Coronary artery (tissue), 2 donors: ENCODE data around the gene SH3BGR.
A peak's percentile ranks its signal among the peaks of the same experiment; 100 is the strongest.

Source experiments
- DNase-seq: peaks from one replicate; pipeline ENCODE4 v3.0.0-alpha.2; 2017; ENCODE audit warnings: low spot score
- H3K27ac ChIP-seq, 2 donors: fragments of 200-600 bp; sonication (generic); one replicate each; pipeline ENCODE4 v1.5.1; 2016 to 2019
- H3K4me3 ChIP-seq: fragments of 200-600 bp; sonication (generic); 2 replicates; pipeline ENCODE4 v1.5.1; 2016; ENCODE audit warnings: mild to moderate bottlenecking, moderate library complexity
- CTCF ChIP-seq: fragments of 200-600 bp; sonication (generic); IDR thresholded peaks from one replicate; pipeline ENCODE4 v1.5.1; 2019; ENCODE audit warnings: antibody characterized with exemption

The SH3BGR gene

GRCh38 chr21:39447264-39447663 is 4.5 kb upstream of the SH3BGR start:
- no peak overlapping the region for H3K4me3 ChIP-seq
- TF ChIP-seq CTCF = no peak
- no peak for DNase-seq
- H3K27ac ChIP-seq = no peak overlapping the region

GRCh38 chr21:39452207-39452969 is 618 bp downstream of the SH3BGR start:
- Histone ChIP-seq H3K4me3 (peak overlapping the region; percentile 68), H3K27ac (peak overlapping the region; percentile 86 to 89)
- no peak for TF ChIP-seq CTCF
- DNase-seq = no peak

- TF ChIP-seq CTCF = no peak
- peak overlapping the region; percentile 68 for H3K4me3 ChIP-seq
- H3K27ac ChIP-seq = peak overlapping the region; percentile 86 to 89
- DNase-seq = no peak
Observed at GRCh38 chr21:39452970-39453342, 1.2 kb downstream of the SH3BGR start.

GRCh38 chr21:39453571-39454179 is 1.9 kb downstream of the SH3BGR start:
- no peak for DNase-seq
- Histone ChIP-seq H3K4me3 (peak overlapping the region; percentile 68), H3K27ac (peak overlapping the region; percentile 86 to 89)
- TF ChIP-seq CTCF = no peak

- H3K27ac ChIP-seq = peak overlapping the region in 1 of 2 donors; percentile 26
- no peak overlapping the region for H3K4me3 ChIP-seq
- no peak for TF ChIP-seq CTCF
- no peak for DNase-seq
Observed at GRCh38 chr21:39454949-39455668, 3.3 kb downstream of the SH3BGR start.

GRCh38 chr21:39456665-39457064 is 4.9 kb downstream of the SH3BGR start:
- Histone ChIP-seq H3K27ac (no peak overlapping the region), H3K4me3 (no peak overlapping the region)
- no peak for TF ChIP-seq CTCF
- no peak for DNase-seq
